Stimulated activated memory B cell treated with anti-CD40 and anti-IgM and Interleukin-4, amounts not matched to agents 10 μg/mL and 1 μg/mL and 100 μg/mL, for 72 hours (primary cell): ENCODE measurements around the gene ROBO1.

Source experiments
- ATAC-seq: fragments of 150-1000 bp; cut with Tn5 transposase; 2 replicates; pipeline ENCODE4 v1.10.0; 2021
- H3K27ac Mint-ChIP-seq: one replicate; pipeline ENCODE4 v1.8.0; 2022; ENCODE audit warnings: mild to moderate bottlenecking, mixed read lengths
- H3K27me3 Mint-ChIP-seq: one replicate; pipeline ENCODE4 v1.8.0; 2022; ENCODE audit warnings: mixed read lengths
- H3K36me3 Mint-ChIP-seq: one replicate; pipeline ENCODE4 v1.8.0; 2022; ENCODE audit warnings: mixed read lengths
- H3K4me1 Mint-ChIP-seq: one replicate; pipeline ENCODE4 v1.8.0; 2022; ENCODE audit warnings: mixed read lengths
- H3K4me3 Mint-ChIP-seq: one replicate; pipeline ENCODE4 v1.8.0; 2022; ENCODE audit warnings: mild to moderate bottlenecking, moderate library complexity, mixed read lengths
- H3K9me3 Mint-ChIP-seq: one replicate; pipeline ENCODE4 v1.8.0; 2022; ENCODE audit warnings: mixed read lengths

Gene ROBO1

DNA sequence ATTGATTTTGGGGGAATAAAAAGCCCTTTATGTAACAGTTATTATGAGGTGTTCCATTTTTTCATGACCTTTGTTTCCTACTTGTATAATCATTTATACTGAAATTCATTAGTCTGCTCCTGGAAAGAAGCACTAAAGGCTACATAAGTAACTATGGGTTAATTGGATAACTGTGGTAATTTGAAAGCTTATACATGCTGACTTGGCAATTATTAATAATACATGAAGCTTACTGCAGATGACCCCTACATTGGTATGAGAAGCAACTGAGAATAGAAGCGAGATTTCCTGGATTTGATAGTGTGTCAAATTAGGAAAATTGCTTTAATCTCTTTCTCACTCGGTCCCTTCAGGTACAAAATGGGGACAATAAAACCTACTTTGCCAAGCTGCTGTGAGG lies 658.0 kb downstream of the ROBO1 start:
- ATAC-seq = no peak
- Mint-ChIP-seq H3K4me1 (no peaks in the 10 kb centered on the region), H3K4me3 (no peak overlapping the region), H3K27ac (no peak overlapping the region), H3K36me3 (no peaks in the 10 kb centered on the region), H3K9me3 (no peaks in the 10 kb centered on the region), H3K27me3 (no peaks in the 10 kb centered on the region)

DNA sequence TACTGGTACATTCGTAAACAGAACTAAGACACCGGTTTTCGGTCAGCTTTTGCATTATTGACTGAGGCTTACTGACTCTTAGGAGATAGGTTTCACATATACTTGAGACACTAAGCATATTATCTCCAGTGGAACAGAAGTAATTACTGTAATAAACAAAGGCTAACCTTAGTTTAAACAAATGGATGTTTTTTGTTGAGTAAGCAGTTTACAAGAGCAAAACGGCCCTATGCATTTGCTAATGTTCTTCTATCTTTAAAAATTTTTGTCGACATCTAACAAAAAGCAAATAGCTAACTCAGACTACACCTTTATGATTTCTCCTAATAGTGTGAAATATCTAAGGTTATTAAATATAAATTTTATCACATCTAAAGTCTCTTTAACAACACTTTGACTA lies 664.5 kb downstream of the ROBO1 start:
- H3K36me3 Mint-ChIP-seq = no peaks in the 10 kb centered on the region
- ATAC-seq = no peak
- H3K9me3 Mint-ChIP-seq = no peaks in the 10 kb centered on the region

DNA sequence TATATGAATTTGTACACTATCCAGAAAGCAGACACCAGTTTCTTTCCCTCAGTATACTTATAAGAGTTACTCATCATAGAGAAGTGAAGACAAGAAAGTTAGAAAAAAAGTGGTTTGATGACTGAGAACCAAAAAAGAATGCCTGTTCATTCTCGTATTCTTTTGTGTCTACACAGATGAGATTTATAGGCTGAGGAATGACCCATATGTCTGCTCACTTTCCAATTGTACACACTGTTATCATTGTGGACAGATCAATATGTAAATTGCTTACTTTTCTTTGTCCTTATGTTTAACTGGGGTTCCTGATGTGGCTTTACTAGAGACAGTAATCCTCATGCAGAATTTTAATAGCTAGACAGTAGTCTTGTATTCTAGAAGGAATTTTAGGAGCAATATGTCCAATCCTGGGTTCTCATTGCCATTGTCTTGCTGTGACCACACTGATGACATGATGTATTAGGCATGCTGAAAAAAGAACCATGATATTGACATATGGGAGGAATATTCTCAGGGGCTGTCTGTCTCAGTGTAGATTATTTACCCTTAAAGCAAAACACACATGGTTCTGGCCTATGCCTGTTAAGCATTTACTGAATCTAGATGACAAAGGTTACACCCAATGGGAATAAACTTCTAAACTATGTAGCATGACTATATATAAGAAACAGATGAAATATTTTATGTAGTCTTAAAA lies 669.7 kb downstream of the ROBO1 start:
- H3K27me3 Mint-ChIP-seq = no peaks in the 10 kb centered on the region
- ATAC-seq = no peak
- H3K36me3 Mint-ChIP-seq = no peaks in the 10 kb centered on the region
- peaks cover 6% of the 10 kb centered on the region for H3K9me3 Mint-ChIP-seq
- H3K4me1 Mint-ChIP-seq = no peaks in the 10 kb centered on the region
- H3K4me3 Mint-ChIP-seq = no peak overlapping the region
- H3K27ac Mint-ChIP-seq = no peak overlapping the region

More for the DNA sequence above, 664.5 kb downstream of the ROBO1 start:
- Mint-ChIP-seq H3K4me3 (no peak overlapping the region), H3K27me3 (no peaks in the 10 kb centered on the region), H3K27ac (no peak overlapping the region), H3K4me1 (no peaks in the 10 kb centered on the region)

DNA sequence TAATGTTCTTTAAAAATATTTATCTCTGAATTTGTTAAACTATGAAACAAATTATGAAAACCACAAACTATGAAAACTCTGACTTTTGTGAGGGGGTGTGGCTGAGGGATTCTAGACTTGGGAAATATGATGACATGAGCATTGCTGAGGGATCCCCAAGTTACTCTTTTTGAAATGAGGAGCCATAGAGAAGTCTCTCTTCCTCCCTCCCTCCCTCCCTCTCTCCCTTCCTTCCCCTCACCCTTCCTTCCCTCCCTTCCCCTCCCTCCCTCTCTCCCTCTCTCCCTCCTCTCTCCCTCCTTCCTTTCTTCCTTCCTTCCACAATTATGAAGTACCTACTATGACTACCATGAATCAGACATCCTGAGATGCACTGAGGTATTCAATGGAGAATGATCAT lies 673.1 kb downstream of the ROBO1 start:
- Mint-ChIP-seq H3K4me3 (no peak overlapping the region), H3K27ac (no peak overlapping the region), H3K9me3 (peaks cover 13% of the 10 kb centered on the region), H3K36me3 (no peaks in the 10 kb centered on the region), H3K4me1 (no peaks in the 10 kb centered on the region), H3K27me3 (no peaks in the 10 kb centered on the region)
- no peak for ATAC-seq

DNA sequence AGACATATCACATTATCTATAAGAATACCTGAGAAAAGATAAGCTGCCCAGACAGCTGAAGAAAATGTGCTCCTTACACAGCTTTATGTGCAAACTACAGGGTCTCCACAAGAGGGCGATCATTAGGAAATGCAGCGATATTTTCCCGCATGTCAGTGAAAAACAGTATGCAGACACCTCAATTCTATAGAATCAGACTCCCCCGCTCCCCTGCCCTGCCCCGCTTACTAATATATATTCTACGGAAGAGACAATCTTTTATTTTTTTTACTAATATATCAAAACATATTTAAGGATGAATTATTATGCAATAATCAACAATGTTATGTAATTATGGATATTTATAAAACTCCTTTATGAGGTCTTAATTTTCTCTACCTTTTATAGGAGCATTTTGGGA lies 681.3 kb downstream of the ROBO1 start:
- Mint-ChIP-seq H3K27me3 (no peaks in the 10 kb centered on the region), H3K9me3 (peaks cover 5% of the 10 kb centered on the region), H3K4me1 (no peaks in the 10 kb centered on the region), H3K27ac (no peak overlapping the region), H3K4me3 (no peak overlapping the region), H3K36me3 (no peaks in the 10 kb centered on the region)
- no peak for ATAC-seq

DNA sequence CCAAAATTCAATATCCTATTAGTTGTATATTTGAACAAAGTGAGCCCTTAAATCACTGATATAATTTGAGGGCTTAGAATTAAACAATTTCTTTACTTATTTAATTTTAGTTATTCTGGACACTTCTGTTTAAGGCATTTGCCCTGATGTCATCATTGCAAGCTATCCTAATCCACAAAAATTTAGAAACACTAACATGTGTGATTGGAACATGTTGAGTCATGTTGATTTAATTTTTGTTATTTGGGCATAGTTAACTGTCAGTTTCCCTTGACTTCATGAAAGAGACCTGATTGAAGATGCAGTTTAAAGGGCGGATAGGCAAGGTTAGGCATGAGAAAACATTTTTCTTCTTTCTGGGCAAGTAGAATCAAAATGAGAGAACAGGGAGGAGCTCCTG lies 682.6 kb downstream of the ROBO1 start:
- Mint-ChIP-seq H3K9me3 (peaks cover 3% of the 10 kb centered on the region), H3K4me1 (no peaks in the 10 kb centered on the region), H3K27ac (no peak overlapping the region), H3K4me3 (no peak overlapping the region), H3K27me3 (no peaks in the 10 kb centered on the region), H3K36me3 (no peaks in the 10 kb centered on the region)
- ATAC-seq = no peak

DNA sequence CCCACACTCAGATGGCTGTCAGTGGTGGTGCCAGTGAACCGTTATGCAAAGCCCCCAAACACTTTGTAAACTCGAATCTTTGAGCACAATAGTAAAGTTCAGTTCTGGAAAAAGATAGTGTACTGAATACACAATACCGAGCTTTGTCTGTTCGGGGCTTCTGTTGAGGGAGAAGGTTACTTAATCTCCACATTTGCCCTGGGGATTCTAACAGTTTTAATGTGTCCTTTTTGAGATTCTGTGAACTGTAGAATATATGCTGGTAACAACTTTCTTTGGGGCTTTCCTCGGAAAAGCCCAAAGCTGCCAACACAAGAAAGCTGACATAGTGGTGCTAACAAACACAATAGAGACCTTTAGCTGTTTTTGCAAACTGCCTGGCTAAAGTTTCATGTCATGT lies 686.5 kb downstream of the ROBO1 start:
- Mint-ChIP-seq H3K27ac (no peak overlapping the region), H3K9me3 (peaks cover 3% of the 10 kb centered on the region), H3K36me3 (no peaks in the 10 kb centered on the region), H3K27me3 (no peaks in the 10 kb centered on the region), H3K4me1 (no peaks in the 10 kb centered on the region), H3K4me3 (no peak overlapping the region)
- ATAC-seq = no peak

DNA sequence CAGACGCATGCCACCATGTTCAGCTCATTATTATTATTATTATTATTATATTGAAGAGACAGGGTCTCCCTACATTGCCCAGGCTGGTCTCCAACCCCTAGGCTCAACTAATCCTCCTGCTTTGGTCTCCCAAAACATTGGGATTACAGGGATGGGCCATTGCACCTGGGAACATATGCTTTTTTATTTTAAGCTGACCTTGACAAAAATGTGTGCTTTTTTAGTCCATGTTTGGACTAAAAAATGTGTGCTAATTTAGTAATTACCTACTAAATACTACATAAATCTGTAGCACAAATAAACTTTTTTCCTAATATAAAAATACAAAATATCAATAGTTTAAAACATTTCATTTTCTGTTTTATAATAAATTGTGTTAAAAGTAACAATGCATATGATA lies 693.2 kb downstream of the ROBO1 start:
- H3K9me3 Mint-ChIP-seq = no peaks in the 10 kb centered on the region
- H3K4me3 Mint-ChIP-seq = no peak overlapping the region
- H3K27ac Mint-ChIP-seq = no peak overlapping the region
- H3K4me1 Mint-ChIP-seq = no peaks in the 10 kb centered on the region
- no peaks in the 10 kb centered on the region for H3K27me3 Mint-ChIP-seq
- no peak for ATAC-seq
- no peaks in the 10 kb centered on the region for H3K36me3 Mint-ChIP-seq

DNA sequence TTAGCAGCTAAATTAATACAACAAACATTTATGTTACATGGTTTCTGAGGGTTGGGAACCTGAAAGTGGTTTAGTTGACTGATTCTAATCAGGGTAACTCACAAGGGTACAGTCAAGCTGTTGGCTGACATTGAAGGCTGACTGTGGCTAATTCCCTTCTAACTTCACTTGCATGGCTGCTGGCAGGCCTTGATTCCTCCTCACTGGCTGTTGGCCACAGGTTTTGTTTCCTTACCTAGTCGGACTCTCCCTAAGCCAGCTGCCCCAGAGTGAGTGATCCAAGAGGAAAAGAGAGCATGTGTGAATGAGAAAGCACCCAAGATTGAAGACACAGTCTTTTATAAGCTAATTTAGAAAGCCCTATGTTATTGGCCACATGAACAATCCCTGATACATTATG lies 700.1 kb downstream of the ROBO1 start:
- no peak for ATAC-seq
- H3K27me3 Mint-ChIP-seq = no peaks in the 10 kb centered on the region
- no peaks in the 10 kb centered on the region for H3K36me3 Mint-ChIP-seq
- H3K4me3 Mint-ChIP-seq = no peak overlapping the region
- peaks cover 3% of the 10 kb centered on the region for H3K9me3 Mint-ChIP-seq
- H3K4me1 Mint-ChIP-seq = no peaks in the 10 kb centered on the region
- H3K27ac Mint-ChIP-seq = no peak overlapping the region

DNA sequence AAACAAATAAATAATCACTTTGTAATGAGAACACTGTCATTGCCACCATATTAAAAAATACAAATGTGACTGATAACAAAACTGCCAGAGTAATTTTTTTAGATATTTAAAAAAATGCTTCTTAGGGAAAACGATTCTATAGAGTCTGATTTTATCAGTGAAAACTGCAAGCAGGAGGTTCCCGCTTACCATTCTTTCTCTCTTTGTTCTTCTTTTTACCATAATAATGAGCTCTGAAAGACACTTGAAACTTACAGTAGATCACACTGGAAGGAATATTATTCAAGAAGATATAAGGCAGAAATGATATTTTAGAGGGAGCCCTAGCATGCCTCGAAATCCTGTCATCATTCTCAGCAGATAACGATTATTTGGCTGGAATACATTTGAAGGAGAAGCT lies 701.3 kb downstream of the ROBO1 start:
- H3K9me3 Mint-ChIP-seq = peaks cover 3% of the 10 kb centered on the region
- no peak overlapping the region for H3K27ac Mint-ChIP-seq
- no peaks in the 10 kb centered on the region for H3K4me1 Mint-ChIP-seq
- ATAC-seq = no peak
- no peaks in the 10 kb centered on the region for H3K27me3 Mint-ChIP-seq
- H3K36me3 Mint-ChIP-seq = no peaks in the 10 kb centered on the region
- H3K4me3 Mint-ChIP-seq = no peak overlapping the region

DNA sequence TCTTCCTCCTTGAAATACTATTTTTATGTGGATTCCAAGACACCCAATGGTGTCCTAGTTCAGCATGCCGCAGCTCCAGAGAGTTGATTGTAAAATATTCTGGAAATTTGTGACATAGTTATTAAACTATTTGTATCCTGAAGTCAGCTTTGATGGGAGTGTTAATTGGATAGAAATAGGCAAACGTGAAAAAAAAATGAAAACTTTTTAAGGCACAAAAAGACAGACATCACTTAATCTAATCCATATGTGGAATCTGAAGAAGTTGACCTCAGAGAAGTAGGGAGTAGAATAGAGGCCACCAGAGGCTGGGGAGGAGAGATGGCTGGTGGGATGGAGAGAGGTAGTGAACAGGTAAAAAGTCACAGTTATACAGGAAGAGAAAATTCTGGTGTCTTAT lies 704.2 kb downstream of the ROBO1 start:
- peaks cover 3% of the 10 kb centered on the region for H3K9me3 Mint-ChIP-seq
- H3K27me3 Mint-ChIP-seq = no peaks in the 10 kb centered on the region
- ATAC-seq = no peak
- H3K36me3 Mint-ChIP-seq = no peaks in the 10 kb centered on the region
- H3K4me1 Mint-ChIP-seq = no peaks in the 10 kb centered on the region
- H3K27ac Mint-ChIP-seq = no peak overlapping the region
- no peak overlapping the region for H3K4me3 Mint-ChIP-seq

DNA sequence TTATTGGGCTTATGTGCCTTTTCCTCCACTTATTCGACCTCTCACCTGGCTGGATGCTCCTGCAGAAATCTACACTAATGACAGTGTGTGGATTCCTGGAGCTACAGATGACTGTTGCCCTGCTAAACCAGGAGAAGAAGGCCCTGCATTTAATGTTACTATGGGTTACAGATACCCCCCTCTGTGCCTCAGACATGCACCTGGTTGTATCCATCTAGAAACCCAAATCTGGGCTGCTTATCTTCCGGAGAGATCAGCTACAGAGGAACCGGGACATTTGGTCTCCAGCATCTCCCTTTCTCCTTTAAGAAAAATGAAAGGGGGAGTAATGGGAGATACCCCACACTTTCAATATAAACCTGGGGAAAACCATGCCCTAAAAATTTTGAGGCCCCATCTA lies 710.0 kb downstream of the ROBO1 start:
- Mint-ChIP-seq H3K27ac (no peak overlapping the region), H3K36me3 (no peaks in the 10 kb centered on the region), H3K9me3 (peaks cover 13% of the 10 kb centered on the region), H3K27me3 (no peaks in the 10 kb centered on the region), H3K4me1 (no peaks in the 10 kb centered on the region), H3K4me3 (no peak overlapping the region)
- ATAC-seq = no peak

DNA sequence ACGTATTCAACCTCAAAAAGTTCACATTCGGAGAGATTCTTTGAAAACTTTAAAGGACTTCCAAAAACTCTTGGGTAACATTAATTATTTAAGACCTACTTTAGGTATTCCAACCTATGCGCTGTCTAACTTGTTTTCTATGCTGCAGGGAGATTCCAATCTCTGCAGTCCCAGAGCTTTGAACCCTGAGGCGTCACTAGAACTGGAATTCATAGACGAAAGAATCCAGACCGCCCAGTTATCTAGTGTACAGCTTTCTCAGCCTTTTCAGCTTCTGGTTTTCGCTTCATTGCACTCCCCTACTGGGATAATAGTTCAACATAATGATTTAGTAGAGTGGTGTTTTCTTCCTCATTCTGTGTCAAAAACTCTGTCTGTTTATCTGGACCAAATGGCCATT lies 711.3 kb downstream of the ROBO1 start:
- no peak overlapping the region for H3K27ac Mint-ChIP-seq
- H3K27me3 Mint-ChIP-seq = no peaks in the 10 kb centered on the region
- ATAC-seq = no peak
- H3K9me3 Mint-ChIP-seq = peaks cover 19% of the 10 kb centered on the region
- no peaks in the 10 kb centered on the region for H3K36me3 Mint-ChIP-seq
- H3K4me1 Mint-ChIP-seq = no peaks in the 10 kb centered on the region
- H3K4me3 Mint-ChIP-seq = no peak overlapping the region

DNA sequence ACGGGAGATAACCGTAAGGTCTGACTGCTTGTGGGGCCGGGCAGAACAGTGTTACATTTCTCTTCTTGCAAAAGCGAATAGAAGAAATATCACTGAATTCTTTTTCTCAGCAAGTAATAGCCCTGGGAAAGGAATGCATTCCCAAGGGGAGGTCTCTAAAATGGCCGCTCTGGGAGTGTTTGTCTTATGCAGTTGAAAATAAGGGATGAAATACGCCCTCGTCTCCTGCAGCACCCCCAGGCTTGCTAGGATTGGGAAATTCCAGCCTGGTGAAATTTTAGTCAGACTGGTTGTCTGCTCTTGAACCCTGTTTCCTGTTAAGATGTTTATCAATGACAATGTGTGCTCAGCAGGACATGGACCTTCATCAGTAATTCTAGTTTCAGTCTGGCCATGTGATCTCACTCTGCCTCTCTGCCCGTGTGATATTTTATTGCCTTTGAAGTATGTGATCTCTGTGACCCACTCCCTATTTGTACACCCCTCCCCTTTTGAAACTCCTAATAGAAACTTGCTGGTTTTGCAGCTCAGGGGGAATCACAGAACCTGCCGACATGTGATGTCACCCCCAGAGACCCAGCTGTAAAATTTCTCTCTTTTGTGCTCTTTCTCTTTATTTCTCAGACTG lies 715.6 kb downstream of the ROBO1 start:
- H3K27me3 Mint-ChIP-seq = no peaks in the 10 kb centered on the region
- H3K4me1 Mint-ChIP-seq = no peaks in the 10 kb centered on the region
- no peaks in the 10 kb centered on the region for H3K36me3 Mint-ChIP-seq

DNA sequence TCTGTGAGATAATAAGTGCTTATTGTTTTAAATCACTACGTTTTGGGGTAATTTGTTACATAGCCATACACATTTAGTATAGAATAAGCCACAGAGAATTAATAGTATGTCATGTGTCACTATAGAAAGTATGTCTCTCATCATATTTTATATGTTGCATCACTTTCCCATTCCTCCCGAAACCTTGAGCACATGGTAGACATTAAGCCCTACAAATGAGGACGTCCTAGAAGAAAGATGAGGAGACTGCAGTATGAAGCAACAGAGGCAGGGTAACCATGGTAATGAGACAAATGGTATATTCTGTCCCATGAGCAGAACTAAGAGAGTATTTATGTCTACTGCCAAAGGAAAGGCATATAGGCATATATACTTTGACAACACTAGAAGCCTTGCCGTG lies 720.2 kb downstream of the ROBO1 start:
- Mint-ChIP-seq H3K27me3 (no peaks in the 10 kb centered on the region), H3K4me3 (no peak overlapping the region), H3K4me1 (no peaks in the 10 kb centered on the region), H3K27ac (no peak overlapping the region), H3K9me3 (peaks cover 25% of the 10 kb centered on the region), H3K36me3 (no peaks in the 10 kb centered on the region)
- no peak for ATAC-seq

More for the DNA sequence above, 715.6 kb downstream of the ROBO1 start:
- peaks cover 34% of the 10 kb centered on the region for H3K9me3 Mint-ChIP-seq
- H3K4me3 Mint-ChIP-seq = no peak overlapping the region
- H3K27ac Mint-ChIP-seq = no peak overlapping the region
- no peak for ATAC-seq

DNA sequence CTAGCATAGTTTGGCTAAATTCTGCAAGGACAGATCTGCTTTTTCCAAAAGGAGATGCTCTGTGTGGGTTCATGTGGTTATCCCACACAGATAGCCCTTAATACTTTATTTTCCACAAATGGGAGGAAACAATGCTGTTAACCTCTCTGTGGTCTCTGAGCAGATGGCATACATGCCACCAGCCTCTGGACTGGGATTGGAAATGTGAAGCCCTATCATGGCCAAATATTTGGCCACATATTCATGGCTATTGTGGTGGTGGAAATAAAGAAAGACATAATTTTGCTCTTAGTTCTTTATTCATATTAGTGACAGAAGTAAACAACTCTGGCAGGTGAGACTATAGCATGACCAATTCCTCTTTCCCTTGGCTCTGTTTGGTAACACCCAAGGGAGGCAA lies 726.2 kb downstream of the ROBO1 start:
- H3K4me1 Mint-ChIP-seq = no peaks in the 10 kb centered on the region
- no peak for ATAC-seq
- no peaks in the 10 kb centered on the region for H3K27me3 Mint-ChIP-seq
- no peaks in the 10 kb centered on the region for H3K36me3 Mint-ChIP-seq
- no peak overlapping the region for H3K4me3 Mint-ChIP-seq
- H3K27ac Mint-ChIP-seq = no peak overlapping the region
- H3K9me3 Mint-ChIP-seq = peaks cover 3% of the 10 kb centered on the region
